GM15510 (cell line): Measurements from ENCODE around the gene SLC2A4RG.

Source experiments
- POLR2A ChIP-seq: IDR thresholded peaks from 3 replicates; pipeline ENCODE4 v1.6.1; 2011; ENCODE audit warnings: borderline replicate concordance; ENCODE audit not compliant: insufficient read length; ENCODE audit errors: extremely low read depth

The SLC2A4RG gene

GRCh38 chr20:63739130-63740069 is at the start of gene SLC2A4RG:
Gene SLC2A4RG (plus strand): TSS chr20:63739776. CDS start chr20:63739913, 137 bp downstream.
- peak; percentile 8 for TF ChIP-seq POLR2A

- no peak for TF ChIP-seq POLR2A
These were observed 49.3 kb upstream of the SLC2A4RG start for GRCh38 chr20:63690003-63690897.

GRCh38 chr20:63690898-63691710 is 48.5 kb upstream of the SLC2A4RG start:
- peak; percentile 12 for TF ChIP-seq POLR2A

GRCh38 chr20:63691711-63692435 is 47.7 kb upstream of the SLC2A4RG start:
- no peak for TF ChIP-seq POLR2A

GRCh38 chr20:63692436-63693082 is 47.0 kb upstream of the SLC2A4RG start:
- no peak for TF ChIP-seq POLR2A

GRCh38 chr20:63693083-63693732 is 46.4 kb upstream of the SLC2A4RG start:
- no peak for TF ChIP-seq POLR2A

GRCh38 chr20:63693733-63694583 is 45.6 kb upstream of the SLC2A4RG start:
- no peak for TF ChIP-seq POLR2A

GRCh38 chr20:63694584-63695423 is 44.8 kb upstream of the SLC2A4RG start:
- TF ChIP-seq POLR2A: no peak

GRCh38 chr20:63695424-63696305 is 43.9 kb upstream of the SLC2A4RG start:
- no peak for TF ChIP-seq POLR2A

- peak; percentile 5 for TF ChIP-seq POLR2A
These were observed 43.3 kb upstream of the SLC2A4RG start for GRCh38 chr20:63696306-63696627.
